Heart left ventricle (tissue), 13 donors: ENCODE measurements around the gene PCNT.

ENCODE experiments used
- CTCF ChIP-seq, 12 donors: fragments of 200-600 bp; sonication (generic) in 4 of 12; IDR thresholded peaks; one replicate each; pipeline versions ENCODE4 v1.5.0 to v1.8.0; 2018 to 2022; ENCODE audit warnings: antibody characterized with exemption in 12 of 12, mild to moderate bottlenecking in 5 of 12
- POLR2A ChIP-seq, 2 donors: fragments of 450-650 bp; IDR thresholded peaks; one replicate each; pipeline ENCODE4 v1.6.1; 2017; ENCODE audit warnings: antibody characterized with exemption in 2 of 2, mild to moderate bottlenecking in 2 of 2, moderate library complexity in 2 of 2
- donor health status: ischemic (EF 13 %, LVEDD 7.1; RV severe dilation, severe dysfunction).
- donor health status: DM: no; HTN: yes; CAD: no.
- donor health status: DM: no; HTN: no; CAD: no.
- donor health status: ischemic (EF 25% LVEDD 6.9; RV normal size, moderate dysfunction).
- donor health status: ischemic (EF 25% LVEDD 5.7; RV mildly dilated, moderate dysfunction).
- donor health status: ischemic (EF 35%, LVEDD 5.7; RV mildly dilated, moderate dysfunction).
- donor health status: nonischemic (EF 11% LVEDD 7.7; RV severe dilation, severe dysfunction).
- donor health status: DM: yes; HTN: yes; CAD: no.
- donor health status: PGD.
- donor health status: ischemic (EF 29% LVEDD 5.4; RV normal size, mild dysfunction).
- donor health status: nonischemic (EF 23%, LVEDD 6.1; RV moderate dilation, normal function).

GRCh38 chr21:46388206-46388880 is 64.4 kb downstream of the PCNT start:
- TF ChIP-seq CTCF (IDR thresholded peaks at IDR 0.05) (no peak), POLR2A (IDR thresholded peaks at IDR 0.05) (no peak)
